WTC11 (cell line): ENCODE data around the gene GPR61.

Experiments used
- CTCF ChIP-seq: fragments of 200-600 bp; IDR thresholded peaks from 2 replicates; pipeline ENCODE4 v1.8.0; 2022; ENCODE audit warnings: antibody characterized with exemption
- NR1H2 ChIP-seq: sonication (generic); formaldehyde crosslinking; IDR thresholded peaks from 2 replicates; pipeline ENCODE4 v1.9.0; 2021; ENCODE audit warnings: mild to moderate bottlenecking, moderate library complexity, missing genetic modification reagents
- ZNF317 ChIP-seq: sonication (generic); formaldehyde crosslinking; IDR thresholded peaks from 2 replicates; pipeline ENCODE4 v1.8.1; 2023; ENCODE audit warnings: low read depth, mild to moderate bottlenecking, moderate library complexity, missing genetic modification reagents, borderline replicate concordance
- ZSCAN18 ChIP-seq: fragments of 250-450 bp; sonication (Bioruptor Pico); IDR thresholded peaks from 2 replicates; pipeline ENCODE4 v2.1.2; 2022; ENCODE audit warnings: mild to moderate bottlenecking, moderate library complexity

DNA sequence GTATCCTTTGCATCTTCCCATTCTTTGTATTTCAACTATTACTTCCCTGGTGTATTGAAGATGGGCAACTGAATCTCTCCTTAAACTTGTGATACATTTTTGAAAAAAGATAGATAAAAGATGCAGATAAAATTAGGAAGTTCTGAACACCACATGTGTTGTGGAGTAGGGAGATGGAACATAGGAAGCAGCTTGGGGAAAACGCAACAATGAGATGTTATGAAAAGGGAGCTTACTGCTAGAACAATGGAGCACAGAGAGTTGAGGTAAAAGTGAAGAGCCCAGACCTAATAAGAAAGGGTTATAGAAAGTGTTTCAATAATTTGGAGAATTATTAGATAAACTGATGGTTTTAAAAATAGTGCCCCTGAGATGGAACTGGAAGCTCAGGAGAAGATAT lies 29.7 kb downstream of the GPR61 start:
- TF ChIP-seq CTCF (no peak), ZSCAN18 (no peak), NR1H2 (CRISPR knock-in tag) (no peak), ZNF317 (CRISPR knock-in tag) (no peak)
